Mucosa of descending colon (tissue), 3 donors: ENCODE data around the gene ACCS. TPM values are rescaled to one million over a fixed set of nuclear protein-coding genes. Genes with fewer than 3 reads are reported as not detected.

Experiments
- ATAC-seq: fragments of 200-7000 bp; cut with Tn5 transposase; one replicate; pipeline ENCODE4 v1.9.1; 2020; ENCODE audit warnings: mild to moderate bottlenecking, moderate library complexity
- DNase-seq, 3 donors: peaks; one replicate each; pipeline ENCODE4 v3.0.0-alpha.2; 2020
- H3K36me3 ChIP-seq: fragments of 200-600 bp; one replicate; pipeline ENCODE4 v1.8.0; 2021; ENCODE audit warnings: low read depth, mild to moderate bottlenecking
- H3K4me1 ChIP-seq: fragments of 200-600 bp; one replicate; pipeline ENCODE4 v1.8.0; 2021; ENCODE audit warnings: low read depth, mild to moderate bottlenecking
- H3K4me3 ChIP-seq: fragments of 200-600 bp; one replicate; pipeline ENCODE4 v1.8.0; 2021; ENCODE audit warnings: mild to moderate bottlenecking
- H3K9me3 ChIP-seq: fragments of 200-600 bp; one replicate; pipeline ENCODE4 v1.8.0; 2021; ENCODE audit warnings: mild to moderate bottlenecking
- intact Hi-C, 2 donors: fragments of 100-400 bp; cut with DNase I in 1 of 2; cut with micrococcal nuclease in 1 of 2; formaldehyde crosslinking; loops; one replicate each; pipeline versions ENCODE4 v1.11.0 to v1.11.1; 2022; cut with DNase I, micrococcal nuclease
- total RNA-seq, 3 donors: library from RNA; stranded (reverse); fragmentation: NEBNext Ultra II Directional in 2 of 3; extraction: Animal tissue kit (Norgen Biotek cat#: 25700) in 2 of 3; gene quantifications; one replicate each; pipeline versions ENCODE4 v1.2.1 to v1.2.4, GENCODE V29; 2021 to 2023
- TF ChIP-seq, protein P1 (sequence below): fragments of 200-600 bp; IDR thresholded peaks from one replicate; pipeline ENCODE4 v1.8.0; 2022; ENCODE audit warnings: antibody characterized with exemption, mild to moderate bottlenecking
- donor health status: DM: no; HTN: no; CAD: no; lungs with moderate emphysema.
- donor health status: DM: no; HTN: no; CAD: no.
- donor health status: DM: no; HTN: yes; CAD: no.

The ACCS gene
- total RNA-seq, 3 donors from 2014 or later: 22.9 to 40.2 (median 30.8) TPM

DNA sequence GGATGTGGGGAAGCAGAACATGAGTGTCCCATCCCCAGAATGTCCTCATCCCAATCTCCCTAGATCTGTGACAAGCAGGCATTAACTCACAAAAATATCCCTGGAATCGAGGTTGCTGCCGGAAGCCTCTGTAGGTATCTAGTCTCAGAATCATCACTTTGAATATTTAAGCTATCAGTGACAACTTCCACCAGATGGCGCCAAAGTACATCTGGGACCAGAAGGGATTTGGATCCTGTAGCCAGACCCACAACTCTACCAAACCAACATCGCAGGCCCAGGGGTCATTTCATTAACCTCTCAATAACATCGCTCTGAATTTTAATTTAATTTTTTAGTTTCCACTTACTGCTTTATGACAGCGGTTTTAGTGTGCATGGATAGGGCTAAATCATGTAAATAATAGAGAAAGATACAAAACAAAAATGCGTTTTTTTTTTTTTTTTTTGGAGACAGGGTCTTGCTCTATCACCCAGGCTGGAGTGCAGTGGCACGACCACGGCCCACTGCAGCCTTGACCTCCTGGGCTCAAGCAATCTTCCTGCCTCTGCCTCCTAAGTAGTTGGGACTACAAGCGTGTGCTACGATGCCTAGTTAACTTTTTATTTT lies 28.3 kb downstream of the ACCS start:
- H3K4me3 ChIP-seq: no peak overlapping the region
- H3K4me1 ChIP-seq: peaks cover 10% of the 10 kb centered on the region
- no peaks in the 10 kb centered on the region for H3K9me3 ChIP-seq
- DNase-seq (peak in 2 of 3 donors; percentile 36 to 95), ATAC-seq (peak; percentile 58)
- intact Hi-C loops: no loop called here
- TF ChIP-seq, protein P1, sequence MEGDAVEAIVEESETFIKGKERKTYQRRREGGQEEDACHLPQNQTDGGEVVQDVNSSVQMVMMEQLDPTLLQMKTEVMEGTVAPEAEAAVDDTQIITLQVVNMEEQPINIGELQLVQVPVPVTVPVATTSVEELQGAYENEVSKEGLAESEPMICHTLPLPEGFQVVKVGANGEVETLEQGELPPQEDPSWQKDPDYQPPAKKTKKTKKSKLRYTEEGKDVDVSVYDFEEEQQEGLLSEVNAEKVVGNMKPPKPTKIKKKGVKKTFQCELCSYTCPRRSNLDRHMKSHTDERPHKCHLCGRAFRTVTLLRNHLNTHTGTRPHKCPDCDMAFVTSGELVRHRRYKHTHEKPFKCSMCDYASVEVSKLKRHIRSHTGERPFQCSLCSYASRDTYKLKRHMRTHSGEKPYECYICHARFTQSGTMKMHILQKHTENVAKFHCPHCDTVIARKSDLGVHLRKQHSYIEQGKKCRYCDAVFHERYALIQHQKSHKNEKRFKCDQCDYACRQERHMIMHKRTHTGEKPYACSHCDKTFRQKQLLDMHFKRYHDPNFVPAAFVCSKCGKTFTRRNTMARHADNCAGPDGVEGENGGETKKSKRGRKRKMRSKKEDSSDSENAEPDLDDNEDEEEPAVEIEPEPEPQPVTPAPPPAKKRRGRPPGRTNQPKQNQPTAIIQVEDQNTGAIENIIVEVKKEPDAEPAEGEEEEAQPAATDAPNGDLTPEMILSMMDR: peak; percentile 73
- H3K36me3 ChIP-seq: no peaks in the 10 kb centered on the region

GRCh38 chr11:44095506-44096359 lies 29.7 kb downstream of the ACCS start, which contains the start of gene EXT2:
EXT2 (plus strand) TSS chr11:44095678; CDS start chr11:44107713, 12,035 bp downstream.
- TF ChIP-seq, protein P1: peak; percentile 97
- Histone ChIP-seq H3K36me3 (no peaks in the 10 kb centered on the region), H3K9me3 (no peaks in the 10 kb centered on the region), H3K4me1 (peaks cover 10% of the 10 kb centered on the region), H3K4me3 (peak within 1 kb of the TSS; percentile 84)
- ATAC-seq (peak; percentile 98), DNase-seq (peak; percentile 85 to 93 (median 91))
- intact Hi-C loops: no loop called here

GRCh38 chr11:44096360-44097185 lies 30.5 kb downstream of the ACCS start:
- TF ChIP-seq, protein P1: no peak
- Histone ChIP-seq H3K4me3 (peak overlapping the region; percentile 84), H3K36me3 (no peaks in the 10 kb centered on the region), H3K4me1 (peaks cover 10% of the 10 kb centered on the region), H3K9me3 (no peaks in the 10 kb centered on the region)
- intact Hi-C loops: no loop called here
- ATAC-seq (peak; percentile 52), DNase-seq (peak in 2 of 3 donors; percentile 44 to 66)

DNA sequence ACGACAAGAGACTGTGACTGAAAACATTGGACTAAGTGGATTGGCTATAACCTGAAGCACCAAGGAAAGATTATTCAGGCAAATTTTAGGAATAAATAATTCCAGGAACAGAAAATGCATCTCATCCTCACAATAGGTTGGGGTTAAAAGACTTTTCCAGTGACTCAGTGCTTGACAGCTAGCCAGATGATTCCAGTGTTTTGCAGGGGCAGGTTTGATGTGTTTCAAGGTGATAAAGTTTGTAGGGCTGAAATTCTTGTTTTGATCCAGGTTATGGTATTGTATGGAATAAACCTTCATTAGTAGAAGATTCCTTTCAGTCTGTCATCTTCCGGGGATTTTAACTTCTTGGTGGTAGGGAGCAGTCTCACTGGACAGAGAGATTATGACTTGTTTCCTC lies 31.8 kb downstream of the ACCS start:
- Histone ChIP-seq H3K36me3 (no peaks in the 10 kb centered on the region), H3K4me3 (no peak overlapping the region), H3K9me3 (no peaks in the 10 kb centered on the region), H3K4me1 (peaks cover 10% of the 10 kb centered on the region)
- intact Hi-C loops: no loop called here
- DNase-seq (no peak), ATAC-seq (no peak)
- TF ChIP-seq, protein P1: no peak

DNA sequence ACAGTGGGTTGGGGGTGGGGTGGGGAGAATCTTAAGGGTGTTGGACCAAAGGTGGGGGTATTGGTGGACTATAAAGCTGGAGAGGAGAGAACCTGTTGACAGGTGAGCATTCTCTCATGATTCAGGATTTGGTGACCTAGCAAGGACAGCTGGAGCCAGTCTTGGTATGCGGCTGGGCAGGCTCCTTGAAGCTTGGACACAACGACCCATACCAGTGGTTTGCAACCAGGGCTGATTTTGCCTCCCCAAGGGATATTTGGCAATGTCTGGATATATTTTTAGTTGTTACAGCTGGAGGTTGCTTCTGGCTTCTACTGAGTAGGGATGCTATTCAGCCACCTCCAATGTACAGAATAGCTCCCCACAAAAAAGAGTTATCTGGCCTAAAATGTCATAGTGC lies 35.0 kb downstream of the ACCS start:
- ATAC-seq (no peak), DNase-seq (no peak)
- no peak overlapping the region for H3K4me3 ChIP-seq
- peaks cover 10% of the 10 kb centered on the region for H3K4me1 ChIP-seq
- TF ChIP-seq, protein P1: no peak
- no peaks in the 10 kb centered on the region for H3K9me3 ChIP-seq
- intact Hi-C loops: no loop called here
- no peaks in the 10 kb centered on the region for H3K36me3 ChIP-seq
